Measurements from ENCODE around the gene ZNF692. TPM values are rescaled to one million over a fixed set of nuclear protein-coding genes. Genes with fewer than 3 reads are reported as not detected.
A peak's percentile ranks its signal among the peaks of the same experiment; 100 is the strongest.

The ZNF692 gene
- total RNA-seq, 1 donor from 2014 or later: 60.2 TPM

DNA sequence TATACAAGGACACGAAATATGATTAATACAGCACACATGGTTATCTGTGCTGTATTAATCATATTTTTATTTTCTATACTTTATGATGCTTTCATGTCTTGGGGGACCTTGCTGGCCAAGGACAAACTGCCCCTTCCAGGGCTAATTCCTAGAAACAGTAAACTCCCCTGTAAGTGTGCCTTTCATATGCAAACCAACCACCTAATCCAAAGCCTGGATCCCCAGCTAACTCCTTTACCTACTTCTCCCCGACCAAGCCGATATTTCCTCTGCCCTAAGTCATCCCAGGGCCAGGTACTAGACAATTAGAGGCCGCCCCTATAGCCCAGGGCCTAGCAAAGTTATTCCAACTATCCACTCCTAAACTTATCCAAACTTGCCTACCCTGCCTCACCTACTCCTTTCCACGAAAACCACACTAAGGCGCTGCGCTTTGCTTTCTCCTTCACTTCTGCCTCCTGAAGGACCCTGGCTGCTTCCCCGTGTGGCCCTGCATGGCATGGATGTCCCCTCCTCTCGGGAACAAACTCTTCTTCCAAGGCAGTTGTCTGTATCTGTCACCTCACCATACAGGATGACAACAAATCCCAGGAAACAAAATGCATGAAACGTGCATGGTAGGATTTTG is 43.4 kb downstream of the ZNF692 start:
- Mint-ChIP-seq H3K36me3 (ENCODE audit: unreplicated experiment) (peaks cover 6% of the 10 kb centered on the region), H3K27ac (ENCODE audit: unreplicated experiment) (no peak overlapping the region), H3K4me1 (ENCODE audit: low read depth, unreplicated experiment) (peaks cover 4% of the 10 kb centered on the region), H3K4me3 (ENCODE audit: unreplicated experiment) (no peak overlapping the region), H3K9me3 (ENCODE audit: unreplicated experiment) (peaks cover 3% of the 10 kb centered on the region), H3K27me3 (ENCODE audit: unreplicated experiment) (peaks cover 5% of the 10 kb centered on the region)
- TF ChIP-seq, protein P1, sequence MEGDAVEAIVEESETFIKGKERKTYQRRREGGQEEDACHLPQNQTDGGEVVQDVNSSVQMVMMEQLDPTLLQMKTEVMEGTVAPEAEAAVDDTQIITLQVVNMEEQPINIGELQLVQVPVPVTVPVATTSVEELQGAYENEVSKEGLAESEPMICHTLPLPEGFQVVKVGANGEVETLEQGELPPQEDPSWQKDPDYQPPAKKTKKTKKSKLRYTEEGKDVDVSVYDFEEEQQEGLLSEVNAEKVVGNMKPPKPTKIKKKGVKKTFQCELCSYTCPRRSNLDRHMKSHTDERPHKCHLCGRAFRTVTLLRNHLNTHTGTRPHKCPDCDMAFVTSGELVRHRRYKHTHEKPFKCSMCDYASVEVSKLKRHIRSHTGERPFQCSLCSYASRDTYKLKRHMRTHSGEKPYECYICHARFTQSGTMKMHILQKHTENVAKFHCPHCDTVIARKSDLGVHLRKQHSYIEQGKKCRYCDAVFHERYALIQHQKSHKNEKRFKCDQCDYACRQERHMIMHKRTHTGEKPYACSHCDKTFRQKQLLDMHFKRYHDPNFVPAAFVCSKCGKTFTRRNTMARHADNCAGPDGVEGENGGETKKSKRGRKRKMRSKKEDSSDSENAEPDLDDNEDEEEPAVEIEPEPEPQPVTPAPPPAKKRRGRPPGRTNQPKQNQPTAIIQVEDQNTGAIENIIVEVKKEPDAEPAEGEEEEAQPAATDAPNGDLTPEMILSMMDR (IDR thresholded peaks at IDR 0.05; ENCODE audit: partially characterized antibody, unreplicated experiment): no peak
- no peak for DNase-seq

GRCh38 chr1:248814351-248814750 is 44.5 kb downstream of the ZNF692 start:
- TF ChIP-seq, protein P1 (IDR thresholded peaks at IDR 0.05; ENCODE audit: partially characterized antibody, unreplicated experiment): no peak
- peaks cover 6% of the 10 kb centered on the region for H3K36me3 Mint-ChIP-seq (ENCODE audit: unreplicated experiment)

DNA sequence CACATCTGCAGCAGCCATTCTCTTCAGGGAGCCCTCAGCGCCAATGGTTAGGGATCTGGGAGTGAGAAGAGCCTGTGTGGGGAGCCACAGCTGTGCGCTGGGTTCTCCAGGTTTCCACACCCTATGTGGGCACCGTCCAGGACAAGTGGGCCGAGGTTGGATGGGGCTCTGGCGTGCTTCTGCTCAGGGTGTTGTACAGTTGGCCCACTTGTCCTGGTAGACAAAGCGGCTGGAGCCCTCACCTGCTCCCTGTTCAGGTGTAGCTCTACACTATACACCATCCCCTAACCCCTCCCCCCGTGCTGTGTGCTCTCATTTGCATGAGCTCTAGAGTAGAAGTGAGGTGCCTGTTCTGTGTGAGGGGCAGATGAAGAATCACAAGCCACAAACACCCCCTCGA is 45.3 kb downstream of the ZNF692 start:
- peaks cover 6% of the 10 kb centered on the region for H3K36me3 Mint-ChIP-seq (ENCODE audit: unreplicated experiment)
- peaks cover 3% of the 10 kb centered on the region for H3K9me3 Mint-ChIP-seq (ENCODE audit: unreplicated experiment)
- H3K27me3 Mint-ChIP-seq (ENCODE audit: unreplicated experiment): peaks cover 10% of the 10 kb centered on the region
- DNase-seq: no peak
- H3K4me3 Mint-ChIP-seq (ENCODE audit: unreplicated experiment): no peak overlapping the region
- TF ChIP-seq, protein P1 (IDR thresholded peaks at IDR 0.05; ENCODE audit: partially characterized antibody, unreplicated experiment): no peak
- H3K27ac Mint-ChIP-seq (ENCODE audit: unreplicated experiment): no peak overlapping the region
- H3K4me1 Mint-ChIP-seq (ENCODE audit: low read depth, unreplicated experiment): no peaks in the 10 kb centered on the region

More at GRCh38 chr1:248814351-248814750, 44.5 kb downstream of the ZNF692 start:
- Mint-ChIP-seq H3K27me3 (ENCODE audit: unreplicated experiment) (peaks cover 10% of the 10 kb centered on the region), H3K9me3 (ENCODE audit: unreplicated experiment) (peaks cover 3% of the 10 kb centered on the region), H3K4me1 (ENCODE audit: low read depth, unreplicated experiment) (no peaks in the 10 kb centered on the region), H3K27ac (ENCODE audit: unreplicated experiment) (no peak overlapping the region), H3K4me3 (ENCODE audit: unreplicated experiment) (no peak overlapping the region)
- DNase-seq: no peak

DNA sequence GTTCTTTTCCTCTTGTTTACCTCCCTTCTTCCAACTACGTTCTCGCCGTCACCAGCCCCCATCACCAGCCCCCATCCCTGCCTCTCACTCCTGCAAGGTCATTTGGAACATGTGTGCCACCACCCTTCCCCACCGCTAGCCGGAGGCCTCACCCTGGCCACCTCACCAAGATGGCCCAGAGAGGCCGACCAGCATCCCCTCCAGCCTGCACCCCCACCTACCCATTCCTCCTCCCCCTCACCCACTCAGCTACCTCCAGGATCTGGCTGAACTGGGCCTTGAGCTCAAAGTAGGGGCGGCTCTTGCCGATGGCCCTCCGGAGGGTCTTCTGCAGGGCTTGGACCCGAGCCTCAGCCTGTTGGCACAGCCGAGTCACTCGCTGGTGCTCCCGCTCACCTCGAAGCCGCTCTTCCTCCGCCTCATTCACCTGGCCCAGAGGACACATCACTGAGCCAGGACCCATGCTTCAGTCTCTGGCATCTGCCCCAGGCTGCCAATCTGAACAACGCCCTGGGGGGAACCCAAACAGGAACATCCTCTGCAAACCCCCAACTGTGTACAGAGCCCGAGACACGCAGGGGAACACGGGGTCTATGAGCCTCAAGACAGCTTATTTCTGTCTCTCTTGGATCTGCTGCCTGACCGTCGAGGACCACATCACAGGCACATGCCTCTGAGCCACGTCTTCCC is 46.0 kb downstream of the ZNF692 start:
- no peaks in the 10 kb centered on the region for H3K4me1 Mint-ChIP-seq (ENCODE audit: low read depth, unreplicated experiment)
- H3K4me3 Mint-ChIP-seq (ENCODE audit: unreplicated experiment): no peak overlapping the region
- peaks cover 10% of the 10 kb centered on the region for H3K27me3 Mint-ChIP-seq (ENCODE audit: unreplicated experiment)
- H3K36me3 Mint-ChIP-seq (ENCODE audit: unreplicated experiment): peaks cover 6% of the 10 kb centered on the region
- DNase-seq: no peak
- TF ChIP-seq, protein P1 (IDR thresholded peaks at IDR 0.05; ENCODE audit: partially characterized antibody, unreplicated experiment): no peak
- peak overlapping the region; percentile 8 for H3K27ac Mint-ChIP-seq (ENCODE audit: unreplicated experiment)
- peaks cover 3% of the 10 kb centered on the region for H3K9me3 Mint-ChIP-seq (ENCODE audit: unreplicated experiment)

All from glutamatergic neuron (in vitro differentiated cells).